ENCODE measurements around the gene DYNC2I2. TPM values are rescaled to one million over a fixed set of nuclear protein-coding genes. Genes with fewer than 3 reads are reported as not detected.
A peak's percentile ranks its signal among the peaks of the same experiment; 100 is the strongest.

Gene DYNC2I2
- total and polyA plus RNA-seq, 2 donors (not counting 3 experiments of a cell fraction or from before 2014, with no cell fraction given) = 73.6 to 82.6 TPM

DNA sequence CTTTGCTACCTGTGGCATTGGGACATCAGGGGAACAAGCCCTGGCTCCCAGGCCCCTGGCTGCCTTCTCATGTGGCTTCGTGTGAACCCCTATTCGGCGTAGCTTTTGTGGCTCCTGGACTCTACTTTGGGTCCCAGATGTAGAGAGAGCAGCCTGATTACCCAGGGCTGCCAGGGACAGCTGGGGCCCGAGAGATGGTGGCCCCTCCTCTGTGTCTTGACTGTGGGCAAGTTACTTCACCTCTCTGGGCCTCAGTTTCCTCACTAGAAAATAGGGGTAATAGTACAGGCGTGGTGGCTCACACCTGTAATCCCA is 47.7 kb upstream of the DYNC2I2 start:
- POLR2A ChIA-PET = no interaction called here
- no peaks in the 10 kb centered on the region for H3K9me1 ChIP-seq (replicated peaks; ENCODE audit: control insufficient read depth, extremely low read depth, insufficient read depth, low read length)
- H3K79me2 ChIP-seq (ENCODE audit: control insufficient read depth, insufficient read depth, low read length) = peaks cover 10% of the 10 kb centered on the region
- H3K4me2 ChIP-seq (ENCODE audit: insufficient read depth, low read length) = peak overlapping the region; percentile 68
- FAIRE-seq (no peak), DNase-seq (ENCODE audit: low read depth, low spot score) (no peak)
- no peak for TF ChIP-seq EZH2 (IDR thresholded peaks at IDR 0.05; ENCODE audit: borderline replicate concordance, low read depth, low read length, severe bottlenecking)
- TF ChIP-seq, protein P1, sequence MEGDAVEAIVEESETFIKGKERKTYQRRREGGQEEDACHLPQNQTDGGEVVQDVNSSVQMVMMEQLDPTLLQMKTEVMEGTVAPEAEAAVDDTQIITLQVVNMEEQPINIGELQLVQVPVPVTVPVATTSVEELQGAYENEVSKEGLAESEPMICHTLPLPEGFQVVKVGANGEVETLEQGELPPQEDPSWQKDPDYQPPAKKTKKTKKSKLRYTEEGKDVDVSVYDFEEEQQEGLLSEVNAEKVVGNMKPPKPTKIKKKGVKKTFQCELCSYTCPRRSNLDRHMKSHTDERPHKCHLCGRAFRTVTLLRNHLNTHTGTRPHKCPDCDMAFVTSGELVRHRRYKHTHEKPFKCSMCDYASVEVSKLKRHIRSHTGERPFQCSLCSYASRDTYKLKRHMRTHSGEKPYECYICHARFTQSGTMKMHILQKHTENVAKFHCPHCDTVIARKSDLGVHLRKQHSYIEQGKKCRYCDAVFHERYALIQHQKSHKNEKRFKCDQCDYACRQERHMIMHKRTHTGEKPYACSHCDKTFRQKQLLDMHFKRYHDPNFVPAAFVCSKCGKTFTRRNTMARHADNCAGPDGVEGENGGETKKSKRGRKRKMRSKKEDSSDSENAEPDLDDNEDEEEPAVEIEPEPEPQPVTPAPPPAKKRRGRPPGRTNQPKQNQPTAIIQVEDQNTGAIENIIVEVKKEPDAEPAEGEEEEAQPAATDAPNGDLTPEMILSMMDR (IDR thresholded peaks at IDR 0.05; ENCODE audit: extremely low read depth in 1 of 2, insufficient read depth in 1 of 2, low read depth in 1 of 2, low read length in 2 of 2) = no peak
- TF ChIP-seq JUN (IDR thresholded peaks at IDR 0.05; ENCODE audit: borderline replicate concordance, insufficient read depth, insufficient read length, low read depth) = no peak
- TF ChIP-seq, protein P2, sequence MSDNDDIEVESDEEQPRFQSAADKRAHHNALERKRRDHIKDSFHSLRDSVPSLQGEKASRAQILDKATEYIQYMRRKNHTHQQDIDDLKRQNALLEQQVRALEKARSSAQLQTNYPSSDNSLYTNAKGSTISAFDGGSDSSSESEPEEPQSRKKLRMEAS (IDR thresholded peaks at IDR 0.05; ENCODE audit: insufficient read depth, insufficient read length) = no peak
- TF ChIP-seq GATA2 (IDR thresholded peaks at IDR 0.05; ENCODE audit: insufficient read depth, insufficient read length, low read depth, low read length) = no peak
- TF ChIP-seq MYC (IDR thresholded peaks at IDR 0.05; ENCODE audit: low read depth, low read length) = no peak
- TF ChIP-seq POLR2A (IDR thresholded peaks at IDR 0.05; ENCODE audit: low read depth, low read length) = no peak
- no peak for TF ChIP-seq FOS (IDR thresholded peaks at IDR 0.05; ENCODE audit: borderline replicate concordance, insufficient read depth, low read length)
- TF ChIP-seq POLR2AphosphoS5 (IDR thresholded peaks at IDR 0.05; ENCODE audit: insufficient read depth, low read depth, low read length) = no peak
- H3K27ac ChIP-seq (ENCODE audit: insufficient read depth, low read depth, low read length) = no peak overlapping the region
- no peaks in the 10 kb centered on the region for H4K20me1 ChIP-seq (replicated peaks; ENCODE audit: control insufficient read depth, extremely low read depth, insufficient read depth, low read length)
- H3K4me3 ChIP-seq (replicated peaks in 1 of 3; ENCODE audit: insufficient read depth in 1 of 3, low read depth in 1 of 3, low read length in 3 of 3) = no peak overlapping the region
- CTCF ChIA-PET = interaction anchor here (1.0 to 2.1 kb wide), 2 partner anchors 9 to 20 kb away, joined by 3 to 7 read pairs; partner anchors contain the start of gene ZDHHC12
- no peak overlapping the region for H3K9ac ChIP-seq (replicated peaks; ENCODE audit: extremely low read depth, insufficient read depth, low read length)
- H3K4me1 ChIP-seq (ENCODE audit: control insufficient read depth, extremely low read depth, insufficient read depth, low read length) = peaks cover 14% of the 10 kb centered on the region
- H3K27me3 ChIP-seq (ENCODE audit: control insufficient read depth in 2 of 2, insufficient read depth in 2 of 2, low read length in 2 of 2) = no peaks in the 10 kb centered on the region
- peaks cover 2 to 4% of the 10 kb centered on the region in 2 experiments for H3K36me3 ChIP-seq (ENCODE audit: control insufficient read depth in 2 of 2, extremely low read depth in 1 of 2, insufficient read depth in 2 of 2, low read length in 2 of 2)
- intact Hi-C loops (cut with micrococcal nuclease) = no loop called here
- dilution Hi-C loops (cut with MboI; ENCODE audit: extremely low pct_ligation_motif_present, low sequenced_read_pairs) = no loop called here
- no peaks in the 10 kb centered on the region for H3K9me3 ChIP-seq (replicated peaks; ENCODE audit: control insufficient read depth, insufficient read depth, low read length)
- no peak overlapping the region for H2AFZ ChIP-seq (ENCODE audit: low read depth, low read length)
- no TSS peak for BruUV-seq (replicated peaks)

All from endothelial cell of umbilical vein (primary cell).